OCI-LY7 (cell line): ENCODE results near the gene MTF2.

ENCODE experiments used
- CTCF ChIP-seq: fragments of 200-600 bp; sonication (generic); conservative IDR thresholded peaks from 2 replicates; pipeline ENCODE4 v1.5.1; 2014; ENCODE audit warnings: mild to moderate bottlenecking, antibody characterized with exemption, low read length, moderate library complexity, mixed read lengths
- EZH2phosphoT487 ChIP-seq: fragments of 200-600 bp; sonication (generic); IDR thresholded peaks from 2 replicates; pipeline ENCODE4 v1.6.1; 2018; ENCODE audit warnings: low read depth, borderline replicate concordance, mild to moderate bottlenecking, mixed run types, antibody characterized with exemption, low read length, moderate library complexity, mixed read lengths

- no peak for TF ChIP-seq CTCF
- TF ChIP-seq EZH2phosphoT487: no peak
Observed at GRCh38 chr1:93151474-93151873, 72.4 kb downstream of the MTF2 start.
